22Rv1 (cell line): ENCODE measurements around the gene GUK1.
"Not testable (repeated sequence)": the region's sequence is repeated elsewhere in the genome, so short reads cannot be mapped to it uniquely, and the experiment has no call there.

Experiments used
- H3K27ac ChIP-seq: fragments of 450-650 bp; 2 replicates; pipeline ENCODE4 v1.5.1; 2017
- ZFX ChIP-seq: fragments of 450-650 bp; IDR thresholded peaks from 2 replicates; pipeline ENCODE4 v1.6.1; 2017; ENCODE audit warnings: antibody characterized with exemption, borderline replicate concordance
- TF ChIP-seq, protein P1 (sequence below): fragments of 450-650 bp; IDR thresholded peaks from 2 replicates; pipeline ENCODE4 v1.5.1; 2017; ENCODE audit warnings: mild to moderate bottlenecking

GUK1 gene

DNA sequence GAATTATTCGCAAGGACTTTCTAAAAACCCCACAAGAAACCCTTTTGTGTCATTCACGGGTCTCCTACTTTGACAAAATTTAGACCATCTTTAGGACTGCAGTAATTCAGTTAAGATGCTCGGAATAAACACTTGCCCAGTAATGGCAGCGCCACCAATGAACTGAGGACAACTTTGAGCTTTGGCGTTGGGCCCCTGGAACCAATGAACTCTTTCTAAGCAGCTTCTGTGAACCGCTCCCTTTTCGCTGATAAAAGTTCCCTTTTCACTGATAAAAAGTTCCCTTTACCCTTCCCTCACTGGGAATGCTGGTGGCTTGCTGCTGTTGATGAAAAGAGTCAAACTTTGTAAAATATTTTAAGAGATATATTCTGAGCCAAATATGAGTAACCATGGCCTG lies 29.5 kb upstream of the GUK1 start:
- no peak for TF ChIP-seq ZFX
- TF ChIP-seq, protein P1, sequence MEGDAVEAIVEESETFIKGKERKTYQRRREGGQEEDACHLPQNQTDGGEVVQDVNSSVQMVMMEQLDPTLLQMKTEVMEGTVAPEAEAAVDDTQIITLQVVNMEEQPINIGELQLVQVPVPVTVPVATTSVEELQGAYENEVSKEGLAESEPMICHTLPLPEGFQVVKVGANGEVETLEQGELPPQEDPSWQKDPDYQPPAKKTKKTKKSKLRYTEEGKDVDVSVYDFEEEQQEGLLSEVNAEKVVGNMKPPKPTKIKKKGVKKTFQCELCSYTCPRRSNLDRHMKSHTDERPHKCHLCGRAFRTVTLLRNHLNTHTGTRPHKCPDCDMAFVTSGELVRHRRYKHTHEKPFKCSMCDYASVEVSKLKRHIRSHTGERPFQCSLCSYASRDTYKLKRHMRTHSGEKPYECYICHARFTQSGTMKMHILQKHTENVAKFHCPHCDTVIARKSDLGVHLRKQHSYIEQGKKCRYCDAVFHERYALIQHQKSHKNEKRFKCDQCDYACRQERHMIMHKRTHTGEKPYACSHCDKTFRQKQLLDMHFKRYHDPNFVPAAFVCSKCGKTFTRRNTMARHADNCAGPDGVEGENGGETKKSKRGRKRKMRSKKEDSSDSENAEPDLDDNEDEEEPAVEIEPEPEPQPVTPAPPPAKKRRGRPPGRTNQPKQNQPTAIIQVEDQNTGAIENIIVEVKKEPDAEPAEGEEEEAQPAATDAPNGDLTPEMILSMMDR = no peak
- no peak overlapping the region for H3K27ac ChIP-seq

DNA sequence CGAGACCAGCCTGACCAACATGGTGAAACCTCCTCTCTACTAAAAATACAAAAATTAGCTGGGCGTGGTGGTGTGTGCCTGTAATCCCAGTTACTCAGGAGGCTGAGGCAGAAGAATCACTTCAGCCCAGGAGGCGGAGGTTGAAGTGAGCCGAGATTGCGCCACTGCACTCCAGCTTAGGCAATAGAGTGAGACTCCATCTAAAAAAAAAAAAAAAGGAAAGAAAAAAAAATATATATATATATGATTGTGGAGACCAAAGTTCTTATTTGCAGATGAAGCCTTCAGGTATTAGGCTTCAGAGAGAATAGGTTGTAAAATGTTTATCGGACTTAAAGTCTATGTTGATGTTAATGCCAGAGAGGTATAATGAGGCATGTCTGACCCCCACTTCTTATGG lies 28.8 kb upstream of the GUK1 start:
- not testable (repeated sequence) for H3K27ac ChIP-seq

DNA sequence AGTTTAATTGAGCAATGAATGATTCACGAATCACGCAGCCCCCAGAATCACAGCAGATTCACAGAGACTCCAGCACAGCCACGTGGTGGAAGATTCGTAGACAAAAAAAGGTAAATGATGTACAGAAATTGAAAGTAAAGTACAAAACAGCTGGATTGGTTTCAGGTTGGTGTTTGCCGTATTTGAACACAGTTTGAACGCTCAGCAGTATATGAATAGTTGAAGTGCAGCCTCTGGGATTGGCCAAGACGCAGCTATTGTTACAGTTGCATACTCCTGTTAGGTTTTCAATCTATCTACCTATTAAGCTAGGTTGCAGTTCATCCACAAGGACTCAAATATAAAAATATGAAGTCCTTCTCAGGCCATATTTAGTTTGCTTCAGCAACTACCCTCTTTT lies 27.9 kb upstream of the GUK1 start:
- no peak overlapping the region for H3K27ac ChIP-seq
- TF ChIP-seq, protein P1 = no peak
- no peak for TF ChIP-seq ZFX

DNA sequence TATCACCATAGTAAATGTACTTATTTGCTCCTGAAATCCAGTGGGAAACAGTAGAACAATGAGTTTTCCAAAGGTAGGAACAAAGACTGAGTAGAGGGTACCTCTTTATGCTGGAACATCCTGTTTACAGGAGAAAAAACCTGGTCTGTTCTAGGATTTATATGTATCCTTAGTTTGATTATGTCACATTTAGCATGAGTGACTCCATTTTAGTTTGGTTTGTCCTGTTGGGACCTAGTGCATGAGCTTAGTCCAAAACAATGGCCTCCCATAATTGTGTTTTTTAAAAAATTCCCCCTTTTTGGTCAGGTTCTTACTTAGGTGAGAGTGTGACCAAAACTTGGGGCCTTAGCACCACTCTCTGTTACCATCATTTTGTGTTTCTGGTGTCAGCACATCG lies 27.5 kb upstream of the GUK1 start:
- no peak for TF ChIP-seq ZFX
- TF ChIP-seq, protein P1 = no peak
- H3K27ac ChIP-seq = no peak overlapping the region

DNA sequence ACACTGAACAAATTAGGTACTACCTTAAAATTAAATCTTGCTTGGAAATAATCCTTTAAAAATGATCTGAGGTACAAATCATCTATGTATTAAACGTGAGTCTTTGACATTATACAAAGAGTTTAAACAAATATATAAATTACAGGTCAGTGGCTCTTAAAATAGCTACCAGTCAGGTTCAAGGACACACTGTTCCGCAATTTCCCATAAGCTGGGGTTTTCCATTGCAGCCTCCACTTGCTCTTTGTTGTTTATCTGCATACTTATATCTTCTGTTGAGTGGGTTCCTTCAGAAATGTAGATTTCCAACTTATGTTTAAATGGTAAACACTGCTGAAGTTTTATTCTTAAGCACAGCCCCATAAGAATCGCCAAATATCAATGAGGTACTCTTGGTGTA lies 25.3 kb upstream of the GUK1 start:
- TF ChIP-seq ZFX = no peak
- TF ChIP-seq, protein P1 = no peak
- no peak overlapping the region for H3K27ac ChIP-seq

DNA sequence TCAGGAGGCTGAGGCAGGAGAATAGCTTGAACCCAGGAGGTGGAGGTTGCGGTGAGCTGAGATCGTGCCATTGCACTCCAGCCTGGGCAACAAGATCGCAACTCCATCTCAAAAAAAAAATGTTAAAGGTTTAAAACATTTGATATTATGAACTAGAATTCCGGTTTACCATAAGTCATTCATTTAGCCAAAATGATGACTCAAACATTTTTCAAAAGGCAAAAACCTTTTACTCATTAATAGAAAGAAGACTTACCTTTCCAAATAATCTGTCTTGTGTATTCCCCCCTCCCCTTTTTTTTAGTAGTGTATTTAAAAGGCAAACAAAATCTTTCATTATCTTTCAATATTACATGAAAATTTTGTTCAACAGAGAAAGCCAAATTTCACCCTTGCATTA lies 22.7 kb upstream of the GUK1 start:
- no peak overlapping the region for H3K27ac ChIP-seq
- no peak for TF ChIP-seq ZFX
- TF ChIP-seq, protein P1 = no peak

DNA sequence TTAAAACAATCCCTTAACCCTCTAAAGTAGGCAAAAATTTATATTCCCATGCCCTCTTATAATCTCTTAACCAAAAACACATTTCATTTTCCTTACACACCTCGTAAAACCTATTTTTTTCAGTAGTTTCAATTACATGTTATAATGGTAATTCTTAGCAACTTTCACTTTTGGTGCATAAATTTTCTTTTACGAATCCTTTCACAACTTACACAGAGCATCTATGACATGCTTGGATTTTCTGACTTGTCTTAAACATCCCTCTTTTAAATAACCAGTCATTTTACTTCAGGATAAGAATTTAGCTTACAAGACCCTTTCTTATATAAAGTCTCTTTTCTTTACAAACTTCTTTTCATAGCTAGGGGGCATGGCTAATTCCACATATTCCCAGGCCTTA lies 22.0 kb upstream of the GUK1 start:
- H3K27ac ChIP-seq = no peak overlapping the region
- TF ChIP-seq, protein P1 = no peak
- TF ChIP-seq ZFX = no peak

DNA sequence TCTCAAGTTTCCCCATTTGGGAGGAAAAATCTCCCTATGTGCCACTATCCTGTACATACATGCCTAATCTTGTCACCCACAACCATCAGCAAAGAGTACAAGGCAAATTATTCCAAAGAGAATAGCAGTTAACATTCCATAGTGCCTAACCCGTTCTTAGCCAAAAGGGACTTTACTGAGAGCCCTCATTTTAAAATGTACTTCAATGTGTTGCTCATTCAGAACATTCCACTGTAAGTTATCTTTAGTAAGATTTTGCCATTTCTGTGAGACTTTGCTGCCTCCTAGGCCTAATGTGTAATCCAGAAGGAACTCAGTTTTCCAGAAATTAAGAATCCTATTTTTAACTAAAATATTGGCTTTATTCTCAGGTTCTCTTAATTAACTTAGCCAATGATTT lies 19.7 kb upstream of the GUK1 start:
- TF ChIP-seq, protein P1 = no peak
- no peak for TF ChIP-seq ZFX
- H3K27ac ChIP-seq = no peak overlapping the region
